HEK293T (cell line): ENCODE results near the gene UBXN6.

Experiments used
- CTCF ChIA-PET: fragments of 350-600 bp; formaldehyde crosslinking; extraction: SDS; loops from one replicate; lab custom pipeline; 2021; ENCODE audit warnings: antibody characterized with exemption, inconsistent platforms; lab: Yijun Ruan, JAX
- POLR2A ChIA-PET: fragments of 350-600 bp; formaldehyde crosslinking; extraction: SDS; loops from one replicate; lab custom pipeline; 2020; ENCODE audit warnings: antibody characterized with exemption, inconsistent platforms; lab: Yijun Ruan, JAX
- DNase-seq: peaks from one replicate; pipeline ENCODE4 v3.0.0; 2012; ENCODE audit warnings: mixed read lengths; ENCODE audit errors: extremely low spot score
- ARNT ChIP-seq: fragments of 450-650 bp; IDR thresholded peaks from 2 replicates; pipeline ENCODE4 v1.6.1; 2017; ENCODE audit warnings: mild to moderate bottlenecking
- BHLHE40 ChIP-seq: fragments of 450-650 bp; IDR thresholded peaks from 2 replicates; pipeline ENCODE4 v1.6.1; 2016; ENCODE audit warnings: mild to moderate bottlenecking, moderate library complexity, borderline replicate concordance
- CTBP1 ChIP-seq: fragments of 450-650 bp; IDR thresholded peaks from 2 replicates; pipeline ENCODE4 v1.6.1; 2016; ENCODE audit warnings: borderline replicate concordance
- ELF4 ChIP-seq: fragments of 450-650 bp; IDR thresholded peaks from 2 replicates; pipeline ENCODE4 v1.6.1; 2017; ENCODE audit warnings: antibody characterized with exemption
- FOXA1 ChIP-seq: fragments of 450-650 bp; IDR thresholded peaks from 2 replicates; pipeline ENCODE4 v1.6.1; 2016; ENCODE audit warnings: mild to moderate bottlenecking
- FOXK2 ChIP-seq: fragments of 450-650 bp; IDR thresholded peaks from 2 replicates; pipeline ENCODE4 v1.6.1; 2016; ENCODE audit warnings: mild to moderate bottlenecking
- FOXM1 ChIP-seq: fragments of 450-650 bp; IDR thresholded peaks from 2 replicates; pipeline ENCODE4 v1.6.1; 2017; ENCODE audit warnings: mild to moderate bottlenecking, borderline replicate concordance
- HDGF ChIP-seq: fragments of 450-650 bp; IDR thresholded peaks from 2 replicates; pipeline ENCODE4 v1.6.1; 2017; ENCODE audit warnings: antibody characterized with exemption, borderline replicate concordance
- L3MBTL2 ChIP-seq: fragments of 450-650 bp; conservative IDR thresholded peaks from 2 replicates; pipeline ENCODE4 v1.6.1; 2016; ENCODE audit warnings: mild to moderate bottlenecking
- LEF1 ChIP-seq: fragments of 450-650 bp; IDR thresholded peaks from 2 replicates; pipeline ENCODE4 v1.6.1; 2017; ENCODE audit warnings: mild to moderate bottlenecking, borderline replicate concordance
- NFRKB ChIP-seq: fragments of 450-650 bp; IDR thresholded peaks from 2 replicates; pipeline ENCODE4 v1.6.1; 2016; ENCODE audit warnings: mild to moderate bottlenecking, moderate library complexity
- PKNOX1 ChIP-seq: fragments of 450-650 bp; IDR thresholded peaks from 2 replicates; pipeline ENCODE4 v1.6.1; 2016
- SP1 ChIP-seq: fragments of 450-650 bp; IDR thresholded peaks from 2 replicates; pipeline ENCODE4 v1.6.1; 2017
- SUZ12 ChIP-seq: fragments of 450-650 bp; IDR thresholded peaks from 2 replicates; pipeline ENCODE4 v1.6.1; 2016; ENCODE audit warnings: mild to moderate bottlenecking
- TARDBP ChIP-seq: fragments of 450-650 bp; IDR thresholded peaks from 2 replicates; pipeline ENCODE4 v1.6.1; 2016
- ZNF384 ChIP-seq: fragments of 450-650 bp; IDR thresholded peaks from 2 replicates; pipeline ENCODE4 v1.6.1; 2016

The UBXN6 gene

GRCh38 chr19:4493929-4494690 is 36.5 kb upstream of the UBXN6 start:
- ChIA-PET CTCF (no interaction called here), POLR2A (no interaction called here)
- no peak for DNase-seq
- TF ChIP-seq TARDBP, result no peak
- TF ChIP-seq NFRKB, result no peak
- TF ChIP-seq ELF4, result no peak
- TF ChIP-seq CTBP1, result no peak
- no peak for TF ChIP-seq SUZ12
- no peak for TF ChIP-seq BHLHE40
- TF ChIP-seq FOXM1, result no peak
- TF ChIP-seq SP1, result no peak
- TF ChIP-seq FOXA1, result no peak
- no peak for TF ChIP-seq LEF1
- no peak for TF ChIP-seq PKNOX1
- TF ChIP-seq L3MBTL2, result no peak
- TF ChIP-seq ARNT, result no peak
- no peak for TF ChIP-seq HDGF
- TF ChIP-seq FOXK2, result no peak
- no peak for TF ChIP-seq ZNF384

GRCh38 chr19:4493104-4493928 is 35.7 kb upstream of the UBXN6 start:
- CTCF ChIA-PET, result no interaction called here

GRCh38 chr19:4492337-4493103 is 34.9 kb upstream of the UBXN6 start:
- TF ChIP-seq FOXA1 (no peak), TARDBP (peak; percentile 72; the same call in 1 of the 2 replicates), FOXM1 (no peak), PKNOX1 (no peak), ZNF384 (no peak), FOXK2 (no peak), LEF1 (no peak), SUZ12 (no peak)
- ChIA-PET POLR2A (no interaction called here), CTCF (no interaction called here)
- DNase-seq, result no peak

More at GRCh38 chr19:4493104-4493928, 35.7 kb upstream of the UBXN6 start:
- TF ChIP-seq TARDBP (peak; percentile 84), CTBP1 (no peak)
- DNase-seq, result no peak
- POLR2A ChIA-PET, result no interaction called here

GRCh38 chr19:4491446-4491845 is 33.9 kb upstream of the UBXN6 start:
- ChIA-PET POLR2A (no interaction called here), CTCF (no interaction called here)
- TF ChIP-seq FOXM1 (no peak), HDGF (no peak), BHLHE40 (no peak), FOXK2 (no peak), PKNOX1 (no peak), SP1 (no peak), CTBP1 (no peak), TARDBP (no peak), NFRKB (no peak), ELF4 (no peak), L3MBTL2 (no peak), SUZ12 (no peak), ARNT (no peak), LEF1 (no peak), FOXA1 (no peak), ZNF384 (no peak)
- DNase-seq, result no peak

- DNase-seq, result no peak
- TF ChIP-seq TARDBP, result no peak
- TF ChIP-seq FOXM1, result no peak
- no peak for TF ChIP-seq ZNF384
- TF ChIP-seq ARNT, result no peak
- TF ChIP-seq SP1, result no peak
- TF ChIP-seq BHLHE40, result no peak
- no peak for TF ChIP-seq SUZ12
- no peak for TF ChIP-seq LEF1
- no peak for TF ChIP-seq FOXK2
- no peak for TF ChIP-seq NFRKB
- no peak for TF ChIP-seq PKNOX1
- no peak for TF ChIP-seq FOXA1
- TF ChIP-seq HDGF, result no peak
- CTCF ChIA-PET, result interaction anchor here (0.6 kb wide), 1 partner anchor 39 kb away, joined by 3 read pairs; no protein-coding TSS in a partner anchor
- POLR2A ChIA-PET, result no interaction called here
Observed at GRCh38 chr19:4488496-4488895, 30.9 kb upstream of the UBXN6 start.
